ENCODE measurements around the gene RPA1. TPM values are rescaled to one million over a fixed set of nuclear protein-coding genes. Genes with fewer than 3 reads are reported as not detected.

RPA1 gene
- total RNA-seq, 1 donor: 18.6 TPM

DNA sequence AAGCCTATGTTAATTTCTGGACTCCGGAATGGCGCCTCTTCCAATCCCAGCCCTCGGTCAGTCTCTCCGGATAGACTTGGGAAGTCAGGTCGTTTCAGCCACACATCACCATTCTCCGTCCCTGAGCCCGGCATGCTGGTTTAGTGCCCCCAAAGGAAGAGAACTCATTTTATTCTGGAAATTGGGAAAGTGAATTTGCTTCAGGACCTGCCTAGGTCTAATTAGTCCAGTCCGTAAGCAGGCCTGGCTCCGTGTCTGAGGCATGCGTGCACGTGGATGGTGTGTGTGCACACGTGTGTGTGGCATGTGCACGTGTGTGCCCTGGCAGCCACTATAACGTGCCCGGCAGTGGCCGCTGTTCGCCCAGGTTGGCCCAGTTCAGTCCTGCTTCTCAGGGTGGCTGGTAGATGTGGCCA is 77.4 kb downstream of the RPA1 start:
- DNase-seq (ENCODE audit: low read depth in 2 of 3, low spot score in 2 of 3): no peak

DNA sequence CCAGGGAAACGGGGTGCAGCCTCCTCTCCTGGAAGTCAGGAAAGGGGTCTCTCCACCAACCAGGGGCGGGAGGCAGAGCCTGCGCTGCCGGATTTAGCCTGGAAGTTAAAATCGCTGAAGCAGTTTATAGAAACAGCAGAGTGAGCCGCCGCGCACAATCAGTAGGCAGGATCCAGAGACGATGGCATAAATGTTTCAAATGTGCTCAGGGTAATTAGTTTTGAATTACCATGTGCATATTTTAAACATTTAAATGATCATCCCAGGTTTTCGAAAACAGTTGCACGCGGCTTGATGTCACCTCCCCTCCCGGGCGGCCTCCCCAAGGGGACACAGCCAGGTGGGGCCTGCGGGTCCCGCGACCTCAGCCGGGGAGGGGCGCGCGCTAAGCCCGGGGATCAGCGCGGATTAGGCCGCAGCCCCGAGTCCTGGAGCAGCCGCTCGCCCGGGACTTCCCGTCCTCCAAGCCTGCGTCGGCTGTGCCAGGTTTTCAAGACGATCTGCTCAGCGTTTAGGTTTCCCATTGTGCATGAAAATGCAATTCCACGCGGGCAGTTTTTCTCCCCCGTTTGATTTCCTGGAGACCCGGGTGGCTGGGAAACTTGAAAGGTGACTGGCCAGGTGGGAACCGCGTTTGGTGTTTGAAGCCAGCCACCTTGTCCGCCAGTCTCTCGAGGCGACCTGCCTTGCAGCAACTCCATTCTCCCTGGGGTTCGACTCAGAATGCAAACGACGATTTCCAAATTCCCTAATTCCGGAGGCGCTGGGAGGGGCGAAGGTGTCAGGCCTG is 78.3 kb downstream of the RPA1 start:
- DNase-seq (ENCODE audit: low read depth in 2 of 3, low spot score in 2 of 3): peak in 2 of 3 donors; percentile 39 to 60

DNA sequence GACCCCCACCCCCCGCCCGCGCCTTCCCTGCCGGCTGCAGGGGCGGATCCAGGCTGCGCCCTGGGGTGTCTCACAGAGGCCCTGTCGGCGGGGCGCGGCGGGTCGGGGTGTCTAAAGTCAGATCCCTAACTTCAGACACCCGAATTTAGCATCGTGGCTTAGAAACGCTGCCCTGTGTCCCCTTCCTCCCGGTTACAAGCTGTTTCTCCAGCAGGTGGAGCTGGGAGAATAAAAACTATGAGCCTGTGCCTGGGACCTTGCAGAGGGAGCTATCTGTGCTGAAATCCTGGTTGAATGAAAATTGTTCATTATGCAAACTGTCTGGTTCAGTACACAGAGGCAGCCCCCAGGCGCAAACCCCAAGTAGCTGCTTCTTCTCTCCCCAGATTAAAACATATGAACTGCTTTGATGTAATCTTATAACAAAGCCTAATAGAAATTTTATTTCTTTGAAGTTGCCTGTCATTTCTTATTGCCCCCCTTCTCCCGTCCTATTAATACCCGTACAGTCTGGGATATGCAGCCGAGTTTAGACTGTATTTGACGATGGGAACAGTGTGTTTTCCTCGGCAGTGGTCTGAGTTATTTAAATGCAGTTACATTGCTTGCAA is 79.0 kb downstream of the RPA1 start:
- DNase-seq (ENCODE audit: low read depth in 2 of 3, low spot score in 2 of 3): peak in 2 of 3 donors; percentile 59 to 80

DNA sequence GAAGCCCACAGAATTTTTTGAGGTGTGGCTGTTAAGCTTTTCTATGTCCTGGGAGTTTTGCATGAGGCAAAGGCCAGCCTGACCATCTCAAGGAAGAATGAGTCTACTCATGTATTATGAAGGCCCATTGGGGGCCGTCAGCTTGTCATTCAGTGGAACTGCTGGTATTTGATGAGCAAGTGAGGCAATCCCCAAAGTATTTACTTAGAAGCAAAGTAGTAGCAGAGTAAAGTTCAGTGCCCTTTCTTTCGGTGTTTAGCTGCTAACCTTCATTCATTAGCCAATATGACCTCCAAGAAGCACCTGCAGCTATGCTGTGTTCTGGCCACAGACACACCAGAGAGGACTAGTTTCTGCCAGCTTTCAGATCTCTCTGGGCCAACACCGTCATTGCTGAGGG is 80.2 kb downstream of the RPA1 start:
- DNase-seq (ENCODE audit: low read depth in 2 of 3, low spot score in 2 of 3): no peak

DNA sequence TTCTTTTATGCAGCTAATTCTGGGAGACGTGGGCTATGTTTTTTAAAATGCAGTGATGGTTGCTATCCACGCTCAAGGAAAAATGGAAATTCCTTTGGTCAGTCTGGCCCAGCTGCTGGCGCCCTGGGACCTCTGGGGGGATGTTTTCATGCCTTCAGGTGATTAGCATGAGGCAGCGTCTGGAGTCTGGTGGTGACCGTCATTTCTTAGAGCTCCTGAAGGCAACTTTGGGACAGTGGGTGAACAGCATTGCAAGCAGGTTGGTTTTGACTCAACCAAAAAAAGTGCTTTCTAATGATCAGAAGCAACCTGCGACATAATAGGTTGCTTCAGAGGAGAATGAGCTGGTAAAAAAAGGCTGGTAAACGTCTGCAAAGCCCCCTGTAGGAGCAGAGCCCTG is 82.3 kb downstream of the RPA1 start:
- DNase-seq (ENCODE audit: low read depth in 2 of 3, low spot score in 2 of 3): no peak

GRCh38 chr17:1913702-1914101 is 83.9 kb downstream of the RPA1 start:
- no peak for DNase-seq (ENCODE audit: low read depth in 2 of 3, low spot score in 2 of 3)

DNA sequence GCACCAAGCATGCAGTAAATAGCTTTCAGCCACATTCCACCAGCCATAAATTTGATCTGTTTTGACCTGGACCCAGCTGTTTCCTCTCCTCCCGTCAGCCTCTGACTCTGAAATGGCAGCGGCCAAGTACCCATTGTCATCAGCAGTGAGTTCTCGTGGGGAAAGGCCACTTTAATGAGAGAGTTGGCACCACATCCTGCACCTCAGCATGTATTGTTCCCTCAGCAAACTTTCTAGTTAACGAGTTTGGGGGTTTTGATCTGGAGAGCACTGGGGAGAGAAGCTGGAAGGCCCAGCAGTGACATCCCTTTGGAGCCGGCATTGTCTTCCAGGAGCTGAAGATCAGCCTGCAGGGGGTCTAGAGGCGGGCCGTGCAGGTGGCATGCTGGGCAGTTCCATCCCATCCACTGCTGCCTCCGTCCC is 84.9 kb downstream of the RPA1 start:
- peak in 2 of 3 donors; percentile 25 to 82 for DNase-seq (ENCODE audit: low read depth in 2 of 3, low spot score in 2 of 3)

GRCh38 chr17:1915889-1916288 is 86.1 kb downstream of the RPA1 start:
- DNase-seq (ENCODE audit: low read depth in 2 of 3, low spot score in 2 of 3): peak in 2 of 3 donors; percentile 40 to 76

- DNase-seq (ENCODE audit: low read depth in 2 of 3, low spot score in 2 of 3): no peak
Observed at GRCh38 chr17:1916316-1916715, 86.5 kb downstream of the RPA1 start.

DNA sequence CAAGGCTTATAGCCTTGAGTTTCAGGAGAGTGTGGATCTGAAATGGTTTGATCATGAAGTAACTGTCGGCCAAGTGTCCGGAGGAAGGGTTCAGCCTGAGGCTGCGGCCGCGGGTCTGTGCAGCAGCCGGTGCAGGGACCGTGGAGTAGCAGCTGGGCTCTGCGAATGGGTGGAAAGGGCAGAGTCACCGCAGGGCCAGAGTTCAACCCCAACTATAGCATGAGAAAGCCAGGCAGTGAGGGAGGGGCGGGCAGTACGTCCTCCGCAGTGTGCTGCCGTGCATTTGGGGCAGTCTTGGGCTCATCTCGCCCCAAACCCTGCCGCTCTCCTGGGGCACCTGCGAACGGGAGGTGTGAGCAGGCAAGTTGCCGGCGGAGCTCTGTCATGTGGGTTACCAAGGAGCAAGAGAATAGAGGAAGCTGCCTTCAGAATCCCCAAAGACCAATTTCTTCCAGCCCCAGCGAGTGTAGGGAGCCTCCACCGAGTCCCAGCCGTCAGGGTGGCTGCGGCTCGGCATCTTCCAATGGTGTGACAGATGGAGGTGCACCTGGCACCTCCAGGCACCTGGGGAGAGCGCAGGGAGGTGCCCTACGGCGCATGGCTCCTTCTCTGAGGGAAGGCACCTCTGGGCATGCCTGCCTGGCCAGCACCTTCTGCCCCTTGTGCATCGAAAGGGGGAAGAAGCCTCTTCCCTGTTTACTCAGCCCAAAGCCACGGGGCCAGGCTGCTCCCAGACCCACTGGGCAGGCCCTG is 87.3 kb downstream of the RPA1 start:
- no peak for DNase-seq (ENCODE audit: low read depth in 2 of 3, low spot score in 2 of 3)

GRCh38 chr17:1918346-1919162 is 88.7 kb downstream of the RPA1 start:
- DNase-seq (ENCODE audit: low read depth in 2 of 3, low spot score in 2 of 3): no peak

DNA sequence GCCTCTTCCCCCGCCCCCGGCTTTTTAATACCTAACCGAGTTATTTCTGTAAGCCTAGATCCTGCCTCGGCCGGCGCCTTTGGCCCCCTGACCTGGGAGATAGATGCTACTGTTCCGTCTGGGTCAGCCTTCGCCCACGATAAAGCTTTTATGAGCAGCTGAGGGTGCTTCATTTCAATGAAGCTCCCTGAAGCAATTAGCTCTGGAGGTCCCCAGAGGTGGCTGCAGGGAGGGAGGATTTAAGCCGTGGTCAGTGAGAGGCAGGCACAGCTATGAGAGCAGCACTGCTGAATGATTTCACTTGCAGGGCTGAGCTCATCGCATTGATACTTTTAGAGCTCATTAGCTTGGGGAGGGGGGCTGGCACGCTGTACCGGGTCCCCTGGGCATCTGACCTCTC is 89.4 kb downstream of the RPA1 start:
- no peak for DNase-seq (ENCODE audit: low read depth in 2 of 3, low spot score in 2 of 3)

DNA sequence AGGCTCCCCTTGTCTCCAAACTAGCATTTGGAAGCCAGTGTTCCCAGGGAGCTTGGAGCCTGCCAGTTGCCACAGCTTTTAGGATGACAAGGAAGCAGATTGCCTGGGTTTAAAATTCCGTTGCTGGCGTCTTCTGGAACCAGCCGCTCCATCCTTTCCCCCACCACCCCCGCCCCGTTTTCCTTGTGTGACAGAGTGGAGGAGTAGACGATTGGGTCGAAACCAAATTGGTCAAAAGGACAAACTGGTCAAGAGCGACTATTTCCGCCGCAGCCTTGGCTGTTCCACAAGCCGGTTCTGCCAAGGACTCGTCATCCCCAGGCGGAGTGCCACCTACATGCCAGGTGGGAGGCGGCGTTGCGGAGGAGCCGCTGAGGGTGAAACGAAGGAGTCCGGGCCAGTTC is 91.1 kb downstream of the RPA1 start:
- DNase-seq (ENCODE audit: low read depth in 2 of 3, low spot score in 2 of 3): no peak

DNA sequence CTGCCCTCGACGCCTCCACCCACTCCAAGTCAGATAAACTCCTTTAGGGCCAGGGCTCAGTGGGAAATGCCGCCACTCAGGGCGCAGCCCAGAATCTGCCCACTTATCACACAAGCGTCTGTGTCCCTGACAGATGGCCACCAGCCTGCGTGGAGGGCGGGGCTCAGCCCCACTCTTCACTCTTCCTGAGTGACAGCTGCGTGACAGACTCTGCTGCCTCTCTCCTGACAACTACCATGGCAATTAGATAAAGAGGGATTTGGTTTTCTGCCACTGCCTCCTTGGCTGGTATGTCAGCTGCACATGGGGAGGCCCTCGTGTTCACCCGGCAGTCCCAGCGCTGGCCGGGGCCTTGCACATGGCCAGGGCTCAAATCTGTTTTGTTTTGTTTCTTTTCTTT is 99.2 kb downstream of the RPA1 start:
- DNase-seq (ENCODE audit: low read depth in 2 of 3, low spot score in 2 of 3): no peak

DNA sequence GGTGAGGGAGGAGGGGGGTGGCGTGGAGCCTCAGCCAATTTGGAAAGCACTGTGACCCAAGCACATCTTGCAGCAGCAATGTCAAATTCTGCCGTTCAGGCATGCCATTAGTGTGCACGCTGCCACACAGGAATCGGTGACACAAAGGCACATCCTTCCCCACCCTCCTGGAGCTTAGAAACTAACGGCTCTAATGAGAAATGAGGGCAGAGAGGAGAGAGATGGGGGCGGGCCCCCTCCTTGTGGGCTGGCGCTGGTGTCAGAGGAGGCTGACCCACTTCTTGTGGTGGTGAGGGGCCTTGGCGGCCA is 100.5 kb downstream of the RPA1 start:
- no peak for DNase-seq (ENCODE audit: low read depth in 2 of 3, low spot score in 2 of 3)

- no peak for DNase-seq (ENCODE audit: low read depth in 2 of 3, low spot score in 2 of 3)
Observed at GRCh38 chr17:1931844-1932579, 102.2 kb downstream of the RPA1 start.

- DNase-seq (ENCODE audit: low read depth in 2 of 3, low spot score in 2 of 3): no peak
Observed at GRCh38 chr17:1933875-1934715, 104.3 kb downstream of the RPA1 start.

DNA sequence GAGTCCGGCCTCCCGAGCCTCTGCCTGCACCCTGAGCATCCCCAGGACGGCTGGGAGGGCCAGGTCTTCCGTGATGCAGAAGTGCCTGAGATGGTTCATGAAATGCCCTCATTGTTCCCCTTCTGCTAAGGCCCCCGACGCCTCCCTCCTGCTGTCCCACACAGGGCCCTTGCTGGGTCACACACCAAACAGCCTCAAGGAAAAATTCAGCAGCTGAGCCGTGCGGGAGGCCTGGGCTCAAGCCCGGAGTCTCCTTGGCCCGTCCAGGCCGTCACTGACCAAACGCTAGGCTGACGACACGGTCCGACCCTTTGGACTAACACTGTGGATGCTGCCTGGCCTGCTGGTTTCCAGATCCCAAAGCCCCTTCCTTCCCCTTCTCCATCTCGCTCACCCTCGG is 105.1 kb downstream of the RPA1 start:
- no peak for DNase-seq (ENCODE audit: low read depth in 2 of 3, low spot score in 2 of 3)

- no peak for DNase-seq (ENCODE audit: low read depth in 2 of 3, low spot score in 2 of 3)
Observed at GRCh38 chr17:1936766-1937165, 107.0 kb downstream of the RPA1 start.
